ENCODE measurements around the gene KIF5A. TPM values are rescaled to one million over a fixed set of nuclear protein-coding genes. Genes with fewer than 3 reads are reported as not detected.

Gene KIF5A
- total and polyA plus RNA-seq, 2 of the 13 experiments (the other 11 are each of a cell fraction or from before 2014, with no cell fraction given), result 1.6 to 11.9 TPM

GRCh38 chr12:57576613-57577160, 26.8 kb downstream of the KIF5A start (continued):
- TF ChIP-seq DR1 (CRISPR knock-in tag; IDR thresholded peaks at IDR 0.05) (no peak), NR2F2 (IDR thresholded peaks at IDR 0.05; ENCODE audit: borderline replicate concordance, low read depth) (no peak), MED8 (CRISPR knock-in tag; IDR thresholded peaks at IDR 0.05; ENCODE audit: insufficient replicate concordance) (no peak), ZNF691 (CRISPR knock-in tag; IDR thresholded peaks at IDR 0.05; ENCODE audit: borderline replicate concordance, low read depth) (no peak), POLR2AphosphoS5 (IDR thresholded peaks at IDR 0.05; ENCODE audit: low read depth, low read length) (0 out of 2 replicates have a peak, but pooled peaks have one; percentile 3), MBD4 (IDR thresholded peaks at IDR 0.05; ENCODE audit: borderline replicate concordance, low read length) (no peak), TIGD3 (CRISPR knock-in tag; IDR thresholded peaks at IDR 0.05; ENCODE audit: borderline replicate concordance) (no peak), NCOA5 (CRISPR knock-in tag; IDR thresholded peaks at IDR 0.05) (no peak), PAXIP1 (CRISPR knock-in tag; conservative IDR thresholded peaks at IDR 0.05) (no peak), SPEN (CRISPR knock-in tag; IDR thresholded peaks at IDR 0.05; ENCODE audit: low read depth) (no peak), TOPORS (CRISPR knock-in tag; IDR thresholded peaks at IDR 0.05) (no peak; the same call in 1 of the 2 replicates), ASH2L (IDR thresholded peaks at IDR 0.05; ENCODE audit: insufficient read length, low read depth, low read length) (peak; percentile 3), PITX1 (CRISPR knock-in tag; IDR thresholded peaks at IDR 0.05) (no peak), ZNF362 (CRISPR knock-in tag; IDR thresholded peaks at IDR 0.05; ENCODE audit: borderline replicate concordance) (no peak), ZNF773 (CRISPR knock-in tag; IDR thresholded peaks at IDR 0.05; ENCODE audit: borderline replicate concordance) (no peak), ZNF549 (CRISPR knock-in tag; IDR thresholded peaks at IDR 0.05) (no peak), KDM2A (CRISPR knock-in tag; IDR thresholded peaks at IDR 0.05; ENCODE audit: borderline replicate concordance, low read depth) (no peak), ZNF484 (CRISPR knock-in tag; IDR thresholded peaks at IDR 0.05; ENCODE audit: borderline replicate concordance, low read depth) (peak; percentile 81; the same call in 1 of the 2 replicates), ATF3 (CRISPR knock-in tag; IDR thresholded peaks at IDR 0.05) (peak; percentile 89)
- TF ChIP-seq, protein P1, sequence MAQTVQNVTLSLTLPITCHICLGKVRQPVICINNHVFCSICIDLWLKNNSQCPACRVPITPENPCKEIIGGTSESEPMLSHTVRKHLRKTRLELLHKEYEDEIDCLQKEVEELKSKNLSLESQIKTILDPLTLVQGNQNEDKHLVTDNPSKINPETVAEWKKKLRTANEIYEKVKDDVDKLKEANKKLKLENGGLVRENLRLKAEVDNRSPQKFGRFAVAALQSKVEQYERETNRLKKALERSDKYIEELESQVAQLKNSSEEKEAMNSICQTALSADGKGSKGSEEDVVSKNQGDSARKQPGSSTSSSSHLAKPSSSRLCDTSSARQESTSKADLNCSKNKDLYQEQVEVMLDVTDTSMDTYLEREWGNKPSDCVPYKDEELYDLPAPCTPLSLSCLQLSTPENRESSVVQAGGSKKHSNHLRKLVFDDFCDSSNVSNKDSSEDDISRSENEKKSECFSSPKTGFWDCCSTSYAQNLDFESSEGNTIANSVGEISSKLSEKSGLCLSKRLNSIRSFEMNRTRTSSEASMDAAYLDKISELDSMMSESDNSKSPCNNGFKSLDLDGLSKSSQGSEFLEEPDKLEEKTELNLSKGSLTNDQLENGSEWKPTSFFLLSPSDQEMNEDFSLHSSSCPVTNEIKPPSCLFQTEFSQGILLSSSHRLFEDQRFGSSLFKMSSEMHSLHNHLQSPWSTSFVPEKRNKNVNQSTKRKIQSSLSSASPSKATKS (CRISPR knock-in tag; IDR thresholded peaks at IDR 0.05), result 0 out of 2 replicates have a peak, but pooled peaks have one; percentile 12
